Endothelial cell of umbilical vein (primary cell): Measurements from ENCODE around the gene IQCH. TPM values are rescaled to one million over a fixed set of nuclear protein-coding genes. Genes with fewer than 3 reads are reported as not detected.

Experiments
- BruUV-seq: library from RNA; stranded (reverse); fragments of 400-500 nt; replicated peaks from 2 replicates; lab custom pipeline; 2021; lab: Mats Ljungman, UMichigan
- CTCF ChIA-PET: fragments of 300-600, 350-600 bp; sonication (Branson Sonifier 250); formaldehyde crosslinking; loops from one replicate; lab custom pipeline; 2021; ENCODE audit warnings: antibody characterized with exemption, inconsistent platforms; lab: Charles Lee
- POLR2A ChIA-PET: fragments of 300-600, 350-600 bp; sonication (Branson Sonifier 250); formaldehyde crosslinking; loops from one replicate; lab custom pipeline; 2021; ENCODE audit warnings: antibody characterized with exemption, inconsistent platforms; lab: Charles Lee
- DNase-seq: peaks from one replicate; pipeline ENCODE4 v3.0.0-alpha.2; 2011; ENCODE audit warnings: low read depth, low spot score
- FAIRE-seq: peaks from 2 replicates; lab custom pipeline; 2011; peaks lifted over from hg19 to GRCh38; lab: Jason Lieb, UNC
- H2AFZ ChIP-seq: 2 replicates; pipeline ENCODE4 v1.6.0; 2012; ENCODE audit warnings: low read depth, low read length, control low read depth, inconsistent platforms
- H3K27ac ChIP-seq: 2 replicates; pipeline ENCODE4 v1.5.1; 2011; ENCODE audit warnings: low read depth, mild to moderate bottlenecking, control low read depth, low read length, moderate library complexity; ENCODE audit not compliant: insufficient read depth
- H3K27me3 ChIP-seq, 2 experiments: 2 replicates each; pipeline versions ENCODE4 v1.6.0 to v1.6.1; 2011; ENCODE audit warnings: low read length in 2 of 2, mixed read lengths in 1 of 2; ENCODE audit not compliant: control insufficient read depth in 2 of 2, insufficient read depth in 2 of 2
- H3K36me3 ChIP-seq, 2 experiments: 2 replicates in 1 of 2; 3 replicates in 1 of 2; pipeline ENCODE4 v1.5.1; 2011; ENCODE audit warnings: low read length in 2 of 2, mild to moderate bottlenecking in 1 of 2, moderate library complexity in 1 of 2; ENCODE audit not compliant: control insufficient read depth in 2 of 2, insufficient read depth in 2 of 2; ENCODE audit errors: extremely low read depth in 1 of 2
- H3K4me1 ChIP-seq: 3 replicates; pipeline ENCODE4 v1.5.1; 2011; ENCODE audit warnings: mild to moderate bottlenecking, low read length; ENCODE audit not compliant: control insufficient read depth, insufficient read depth; ENCODE audit errors: extremely low read depth
- H3K4me2 ChIP-seq: 2 replicates; pipeline ENCODE4 v1.6.1; 2011; ENCODE audit warnings: low read length, control low read depth, mixed read lengths; ENCODE audit not compliant: insufficient read depth
- H3K4me3 ChIP-seq, 3 experiments: fragments of 200-600 bp in 1 of 3; sonication (generic), shearing (Covaris generic) in 1 of 3; replicated peaks in 1 of 3; 2 replicates each; pipeline ENCODE4 v1.5.1; 2011 to 2016; ENCODE audit warnings: control low read depth in 3 of 3, low read length in 3 of 3, mild to moderate bottlenecking in 2 of 3, inconsistent platforms in 1 of 3, low read depth in 1 of 3, moderate library complexity in 1 of 3; ENCODE audit not compliant: insufficient read depth in 1 of 3
- H3K79me2 ChIP-seq: 2 replicates; pipeline ENCODE4 v1.6.0; 2012; ENCODE audit warnings: low read length, inconsistent platforms; ENCODE audit not compliant: control insufficient read depth, insufficient read depth
- H3K9ac ChIP-seq: replicated peaks from 2 replicates; pipeline ENCODE3; 2011; ENCODE audit warnings: low read length, control low read depth; ENCODE audit not compliant: insufficient read depth; ENCODE audit errors: extremely low read depth
- H3K9me1 ChIP-seq: replicated peaks from 3 replicates; pipeline ENCODE4 v1.6.0; 2011; ENCODE audit warnings: mild to moderate bottlenecking, low read length; ENCODE audit not compliant: control insufficient read depth, insufficient read depth; ENCODE audit errors: extremely low read depth
- H3K9me3 ChIP-seq: replicated peaks from 2 replicates; pipeline ENCODE4 v1.5.1; 2012; ENCODE audit warnings: low read length, inconsistent platforms; ENCODE audit not compliant: control insufficient read depth, insufficient read depth
- H4K20me1 ChIP-seq: replicated peaks from 2 replicates; pipeline ENCODE3; 2011; ENCODE audit warnings: mild to moderate bottlenecking, low read length; ENCODE audit not compliant: control insufficient read depth, insufficient read depth; ENCODE audit errors: extremely low read depth
- CTCF ChIP-seq, 2 donors: IDR thresholded peaks; 1 replicate in 1 of 2; 2 replicates in 1 of 2; pipeline ENCODE4 v1.5.1; 2011; ENCODE audit warnings: low read length in 2 of 2, mild to moderate bottlenecking in 2 of 2, moderate library complexity in 2 of 2, control low read depth in 1 of 2, inconsistent platforms in 1 of 2, low read depth in 1 of 2; ENCODE audit not compliant: insufficient read depth in 1 of 2; ENCODE audit errors: extremely low read depth in 1 of 2
- EZH2 ChIP-seq: IDR thresholded peaks from 2 replicates; pipeline ENCODE4 v1.6.1; 2012; ENCODE audit warnings: borderline replicate concordance, low read depth, mild to moderate bottlenecking, moderate library complexity, low read length, inconsistent platforms; ENCODE audit not compliant: severe bottlenecking
- FOS ChIP-seq: IDR thresholded peaks from 2 replicates; pipeline ENCODE4 v1.6.1; 2011; ENCODE audit warnings: mild to moderate bottlenecking, low read length, moderate library complexity, borderline replicate concordance; ENCODE audit not compliant: insufficient read depth
- GATA2 ChIP-seq: IDR thresholded peaks from 2 replicates; pipeline ENCODE4 v1.7.0; 2011; ENCODE audit warnings: low read depth, mild to moderate bottlenecking, moderate library complexity, mixed read lengths, low read length; ENCODE audit not compliant: insufficient read length, insufficient read depth
- JUN ChIP-seq: IDR thresholded peaks from 2 replicates; pipeline ENCODE4 v1.6.1; 2011; ENCODE audit warnings: borderline replicate concordance, low read depth; ENCODE audit not compliant: insufficient read length, insufficient read depth
- MAX ChIP-seq: IDR thresholded peaks from 2 replicates; pipeline ENCODE4 v1.6.1; 2011; ENCODE audit not compliant: insufficient read depth, insufficient read length
- MYC ChIP-seq: IDR thresholded peaks from one replicate; pipeline ENCODE4 v1.6.1; 2011; ENCODE audit warnings: mild to moderate bottlenecking, low read depth, low read length
- POLR2A ChIP-seq: IDR thresholded peaks from 2 replicates; pipeline ENCODE4 v1.6.1; 2012; ENCODE audit warnings: low read depth, mild to moderate bottlenecking, control low read depth, low read length
- POLR2AphosphoS5 ChIP-seq: IDR thresholded peaks from 2 replicates; pipeline ENCODE4 v1.6.1; 2012; ENCODE audit warnings: low read depth, mild to moderate bottlenecking, control low read depth, low read length, moderate library complexity; ENCODE audit not compliant: insufficient read depth
- dilution Hi-C: fragments of 300-500 bp; cut with MboI; formaldehyde crosslinking; loops from one replicate; pipeline ENCODE4 v1.15.0; 2019; ENCODE audit warnings: low sequenced_read_pairs; ENCODE audit not compliant: extremely low pct_ligation_motif_present
- intact Hi-C: fragments of 100-400 bp; cut with micrococcal nuclease; formaldehyde crosslinking; loops from one replicate; pipeline ENCODE4 v1.10.0; 2022
- polyA plus RNA-seq, 4 experiments: library from polyadenylated mRNA; depleted of rRNA in 3 of 4; stranded (reverse) in 3 of 4; unstranded in 1 of 4; fragments of >200 nt; gene quantifications; 2 replicates each; pipeline versions ENCODE4 v1.2.1 to v1.2.3, GENCODE V29; 2011 to 2012; ENCODE audit warnings: missing spikeins in 1 of 4
- total RNA-seq: library from RNA; stranded (reverse); gene quantifications from 2 replicates; pipeline ENCODE4 v1.2.3, GENCODE V29; 2021

IQCH gene
- total and polyA plus RNA-seq, 2 donors (not counting 3 experiments of a cell fraction or from before 2014, with no cell fraction given), result 0.29 to 0.51 TPM

GRCh38 chr15:67444100-67444499 is 189.5 kb downstream of the IQCH start:
- no peak overlapping the region for H3K4me2 ChIP-seq
- H4K20me1 ChIP-seq, result no peaks in the 10 kb centered on the region
- intact Hi-C loops (no loop called here), dilution Hi-C loops (loop anchor here (25.0 kb wide), 1 partner anchor 507 kb away; no protein-coding TSS in a partner anchor)
- DNase-seq (no peak), FAIRE-seq (no peak)
- no peak overlapping the region for H3K9ac ChIP-seq
- ChIA-PET CTCF (interaction anchor here (0.9 to 1.7 kb wide), 4 partner anchors 11 to 397 kb away, joined by 3 to 9 read pairs (median 6); no protein-coding TSS in a partner anchor), POLR2A (no interaction called here)
- no peaks in the 10 kb centered on the region for H3K79me2 ChIP-seq
- no peaks in the 10 kb centered on the region for H3K36me3 ChIP-seq
- H3K27ac ChIP-seq, result no peak overlapping the region
- peaks cover 0 to 2% of the 10 kb centered on the region in 2 experiments for H3K27me3 ChIP-seq
- H3K4me1 ChIP-seq, result no peaks in the 10 kb centered on the region
- no peaks in the 10 kb centered on the region for H3K9me3 ChIP-seq
- H3K9me1 ChIP-seq, result no peaks in the 10 kb centered on the region
- TF ChIP-seq CTCF (IDR thresholded peaks at IDR 0.05; ENCODE audit: extremely low read depth in 1 of 2, insufficient read depth in 1 of 2, low read depth in 1 of 2, low read length in 2 of 2), result no peak
- TF ChIP-seq POLR2AphosphoS5, result no peak
- no peak for TF ChIP-seq MYC
- TF ChIP-seq FOS, result no peak
- no peak for TF ChIP-seq JUN
- no peak for TF ChIP-seq GATA2
- no peak for TF ChIP-seq POLR2A
- no peak for TF ChIP-seq EZH2
- no peak for TF ChIP-seq MAX
- BruUV-seq, result no TSS peak
- no peak overlapping the region for H3K4me3 ChIP-seq
- no peak overlapping the region for H2AFZ ChIP-seq
